Keratinocyte (primary cell): ENCODE data around the gene TOM1. TPM values are rescaled to one million over a fixed set of nuclear protein-coding genes. Genes with fewer than 3 reads are reported as not detected.

Experiments
- DNase-seq: peaks from one replicate; pipeline ENCODE4 v3.0.0-alpha.2; 2011; ENCODE audit warnings: low read depth, missing footprints, low spot score
- FAIRE-seq: peaks from 2 replicates; lab custom pipeline; 2011; peaks lifted over from hg19 to GRCh38; lab: Jason Lieb, UNC
- H2AFZ ChIP-seq: 2 replicates; pipeline ENCODE4 v1.6.0; 2012; ENCODE audit warnings: low read length, control low read depth, inconsistent platforms; ENCODE audit not compliant: control insufficient read depth
- H3K27ac ChIP-seq: 2 replicates; pipeline ENCODE4 v1.5.1; 2011; ENCODE audit warnings: low read length; ENCODE audit not compliant: control insufficient read depth, insufficient read depth
- H3K27me3 ChIP-seq: 3 replicates; pipeline ENCODE4 v1.6.0; 2011; ENCODE audit warnings: low read length; ENCODE audit not compliant: control insufficient read depth, insufficient read depth; ENCODE audit errors: extremely low read depth
- H3K36me3 ChIP-seq, 2 experiments: 2 replicates in 1 of 2; 3 replicates in 1 of 2; pipeline ENCODE4 v1.5.1; 2011; ENCODE audit warnings: low read length in 2 of 2, mild to moderate bottlenecking in 1 of 2; ENCODE audit not compliant: control insufficient read depth in 2 of 2, insufficient read depth in 2 of 2; ENCODE audit errors: extremely low read depth in 1 of 2
- H3K4me1 ChIP-seq: 3 replicates; pipeline ENCODE4 v1.5.1; 2011; ENCODE audit warnings: low read length; ENCODE audit not compliant: control insufficient read depth, insufficient read depth; ENCODE audit errors: extremely low read depth
- H3K4me2 ChIP-seq: 3 replicates; pipeline ENCODE4 v1.6.0; 2011; ENCODE audit warnings: low read depth, low read length; ENCODE audit not compliant: control insufficient read depth, insufficient read depth; ENCODE audit errors: extremely low read depth
- H3K4me3 ChIP-seq, 3 experiments: fragments of 200-600 bp in 1 of 3; sonication (generic) in 1 of 3; 2 replicates in 2 of 3; 3 replicates in 1 of 3; pipeline ENCODE4 v1.5.1; 2011 to 2016; ENCODE audit warnings: low read length in 3 of 3, mild to moderate bottlenecking in 3 of 3, control low read depth in 2 of 3, inconsistent platforms in 1 of 3, low read depth in 1 of 3, mixed read lengths in 1 of 3, mixed run types in 1 of 3, moderate library complexity in 1 of 3; ENCODE audit not compliant: control insufficient read depth in 2 of 3, insufficient read depth in 2 of 3; ENCODE audit errors: extremely low read depth in 1 of 3
- H3K79me2 ChIP-seq: 2 replicates; pipeline ENCODE4 v1.6.0; 2012; ENCODE audit warnings: low read length; ENCODE audit not compliant: control insufficient read depth, insufficient read depth
- H3K9ac ChIP-seq: 3 replicates; pipeline ENCODE4 v1.6.0; 2011; ENCODE audit warnings: low read length; ENCODE audit not compliant: control insufficient read depth, insufficient read depth; ENCODE audit errors: extremely low read depth
- H3K9me1 ChIP-seq: 3 replicates; pipeline ENCODE4 v1.6.0; 2011; ENCODE audit warnings: low read length; ENCODE audit not compliant: control insufficient read depth, insufficient read depth; ENCODE audit errors: extremely low read depth
- H3K9me3 ChIP-seq: 2 replicates; pipeline ENCODE4 v1.5.1; 2012; ENCODE audit warnings: low read depth, low read length; ENCODE audit not compliant: control insufficient read depth
- H4K20me1 ChIP-seq: 3 replicates; pipeline ENCODE4 v1.6.0; 2011; ENCODE audit warnings: low read length; ENCODE audit not compliant: control insufficient read depth, insufficient read depth; ENCODE audit errors: extremely low read depth
- CTCF ChIP-seq, 3 experiments: IDR thresholded peaks in 1 of 3; conservative IDR thresholded peaks in 1 of 3; optimal IDR thresholded peaks in 1 of 3; 2 replicates in 2 of 3; 3 replicates in 1 of 3; pipeline versions ENCODE3 to v1.5.1; 2011; ENCODE audit warnings: low read length in 3 of 3, mild to moderate bottlenecking in 3 of 3, moderate library complexity in 2 of 3, control low read depth in 1 of 3, inconsistent platforms in 1 of 3; ENCODE audit not compliant: insufficient read depth in 2 of 3; ENCODE audit errors: extremely low read depth in 1 of 3
- EZH2 ChIP-seq: IDR thresholded peaks from one replicate; pipeline ENCODE4 v1.6.1; 2012; ENCODE audit warnings: inconsistent platforms, mild to moderate bottlenecking, low read length, moderate library complexity
- dilution Hi-C: fragments of 300-500 bp; cut with MboI; formaldehyde crosslinking; loops from one replicate; pipeline ENCODE4 v1.7.0; 2020; ENCODE audit warnings: low sequenced_read_pairs; ENCODE audit not compliant: extremely low pct_ligation_motif_present
- polyA plus RNA-seq, 5 experiments: library from polyadenylated mRNA; depleted of rRNA in 3 of 5; stranded (reverse) in 3 of 5; stranded (forward) in 1 of 5; unstranded in 1 of 5; fragments of >200 nt; gene quantifications; 1 replicate in 1 of 5; 2 replicates in 3 of 5; 3 replicates in 1 of 5; pipeline versions ENCODE4 v1.2.1 to v1.2.3, GENCODE V29; 2011 to 2012; ENCODE audit warnings: missing spikeins in 2 of 5, low read depth in 1 of 5, low replicate concordance in 1 of 5

Gene TOM1
- polyA plus RNA-seq, 1 donor (not counting 4 experiments of a cell fraction or from before 2014, with no cell fraction given), result 17.4 TPM

DNA sequence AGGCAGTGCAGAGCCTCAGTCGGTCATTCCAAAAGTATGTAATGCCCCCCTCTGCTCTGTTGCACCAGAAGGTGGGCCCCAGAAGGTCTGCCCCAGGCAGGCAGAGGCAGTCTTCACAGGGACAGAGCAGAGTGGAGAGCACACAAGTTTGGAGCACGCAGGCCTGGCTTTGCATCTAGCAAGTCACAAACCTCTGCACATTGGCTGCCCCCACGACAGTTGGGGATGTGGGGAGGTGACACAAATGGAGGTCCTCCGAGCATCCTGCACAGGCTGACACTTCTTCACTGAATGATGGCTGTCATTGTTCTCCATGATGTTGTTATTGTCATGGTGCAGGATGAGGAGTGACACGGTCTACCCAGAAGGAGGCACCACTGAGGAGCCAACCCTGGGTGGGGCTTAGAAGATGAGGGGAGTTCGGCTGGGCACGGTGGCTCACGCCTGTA, 11.9 kb downstream of the TOM1 start:
- dilution Hi-C loops, result no loop called here
- H3K9me3 ChIP-seq, result no peaks in the 10 kb centered on the region
- no peak for DNase-seq
- no peak for FAIRE-seq
- no peaks in the 10 kb centered on the region for H3K36me3 ChIP-seq
- H3K4me1 ChIP-seq, result peaks cover 22% of the 10 kb centered on the region
- H3K4me3 ChIP-seq, result no peak overlapping the region
- H3K9ac ChIP-seq, result no peak overlapping the region
- no peaks in the 10 kb centered on the region for H3K27me3 ChIP-seq
- H3K27ac ChIP-seq, result no peak overlapping the region
- H3K4me2 ChIP-seq, result no peak overlapping the region
- no peaks in the 10 kb centered on the region for H4K20me1 ChIP-seq
- TF ChIP-seq CTCF (optimal IDR thresholded peaks at IDR 0.05 in 1 of 3, IDR thresholded peaks at IDR 0.05 in 1 of 3, conservative IDR thresholded peaks at IDR 0.05 in 1 of 3; ENCODE audit: extremely low read depth in 1 of 3, insufficient read depth in 2 of 3, low read length in 3 of 3) (no peak), EZH2 (no peak)
- H2AFZ ChIP-seq, result no peak overlapping the region
- H3K9me1 ChIP-seq, result peaks cover 4% of the 10 kb centered on the region
- H3K79me2 ChIP-seq, result no peaks in the 10 kb centered on the region

DNA sequence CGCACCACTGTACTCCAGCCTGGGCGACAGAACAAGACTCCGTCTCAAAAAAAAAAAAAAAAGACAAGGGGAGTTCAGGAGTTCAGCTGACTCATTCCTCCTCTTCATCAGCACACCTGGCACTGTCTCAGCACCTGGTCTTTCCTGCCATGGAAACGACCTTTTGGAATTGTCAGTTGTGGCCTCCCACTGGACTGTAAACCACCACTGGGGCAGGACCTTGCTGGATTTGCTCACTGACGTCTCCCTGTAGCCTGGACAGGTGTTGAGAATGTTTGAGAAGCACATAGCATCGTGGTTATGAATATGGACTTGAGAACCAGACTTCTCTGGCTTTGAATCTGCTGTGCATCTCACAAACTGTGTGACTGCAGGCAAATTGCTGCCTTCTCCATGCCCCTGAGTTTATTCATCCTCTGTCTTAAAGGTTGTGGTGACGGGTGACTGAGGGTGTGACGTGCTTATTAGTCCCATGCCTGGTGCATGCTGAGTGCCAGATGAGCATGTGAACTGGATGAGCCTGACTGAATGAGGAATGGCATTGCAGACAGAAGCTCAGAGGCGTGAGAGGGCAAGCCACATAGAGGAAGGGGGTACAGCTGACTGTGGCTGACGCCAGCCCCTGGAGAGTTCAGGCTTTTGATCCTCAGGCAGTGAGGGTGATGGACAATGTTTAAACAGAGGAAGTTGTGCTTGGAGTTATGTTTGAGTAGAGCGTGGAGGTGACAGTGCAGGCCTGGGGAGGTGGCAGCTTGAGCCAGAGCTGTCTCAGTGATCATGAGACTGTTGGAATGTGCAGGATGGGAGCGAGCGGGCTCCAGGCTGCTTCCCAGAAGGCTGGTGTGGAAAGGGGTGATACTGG, 12.7 kb downstream of the TOM1 start:
- no peak for FAIRE-seq
- H3K79me2 ChIP-seq, result no peaks in the 10 kb centered on the region
- H3K4me2 ChIP-seq, result no peak overlapping the region

More for the DNA sequence above, 12.7 kb downstream of the TOM1 start:
- no peak for TF ChIP-seq EZH2
- no peak overlapping the region for H3K4me3 ChIP-seq
- peaks cover 4% of the 10 kb centered on the region for H3K9me1 ChIP-seq
- H3K27me3 ChIP-seq, result no peaks in the 10 kb centered on the region
- H3K9ac ChIP-seq, result no peak overlapping the region
- no peak overlapping the region for H3K27ac ChIP-seq
- no peaks in the 10 kb centered on the region for H4K20me1 ChIP-seq
- no peak overlapping the region for H2AFZ ChIP-seq
- H3K9me3 ChIP-seq, result no peaks in the 10 kb centered on the region
- peaks cover 22% of the 10 kb centered on the region for H3K4me1 ChIP-seq
- dilution Hi-C loops, result no loop called here
- no peak for DNase-seq
- no peaks in the 10 kb centered on the region for H3K36me3 ChIP-seq
